ES-I3 (cell line): ENCODE results near the gene DPYSL3.

ENCODE experiments used
- H3K36me3 ChIP-seq: 2 replicates; pipeline ENCODE4 v1.6.1; 2013; ENCODE audit warnings: mild to moderate bottlenecking, low read length, control low read depth, moderate library complexity; ENCODE audit not compliant: insufficient read depth
- H3K4me1 ChIP-seq: 2 replicates; pipeline ENCODE4 v1.6.1; 2013; ENCODE audit warnings: mild to moderate bottlenecking, control low read depth, low read length; ENCODE audit not compliant: insufficient read depth
- H3K9ac ChIP-seq: 2 replicates; pipeline ENCODE4 v1.6.1; 2013; ENCODE audit warnings: low read depth, mild to moderate bottlenecking, low read length, moderate library complexity
- H3K9me3 ChIP-seq: 2 replicates; pipeline ENCODE4 v1.6.1; 2013; ENCODE audit warnings: mild to moderate bottlenecking, low read length, moderate library complexity; ENCODE audit not compliant: control insufficient read depth, insufficient read depth

DPYSL3 gene

GRCh38 chr5:147426640-147427327 lies 83.1 kb downstream of the DPYSL3 start:
- H3K36me3 ChIP-seq: peaks cover 8% of the 10 kb centered on the region; the same call in 1 of the 2 replicates
- H3K4me1 ChIP-seq: peaks cover 4% of the 10 kb centered on the region; the same call in 1 of the 2 replicates
- H3K9me3 ChIP-seq: no peaks in the 10 kb centered on the region
- no peak overlapping the region; the same call in 1 of the 2 replicates for H3K9ac ChIP-seq

GRCh38 chr5:147418613-147419012 lies 91.3 kb downstream of the DPYSL3 start:
- no peaks in the 10 kb centered on the region for H3K4me1 ChIP-seq

GRCh38 chr5:147417135-147417813 lies 92.6 kb downstream of the DPYSL3 start:
- Histone ChIP-seq H3K36me3 (peaks cover 54% of the 10 kb centered on the region), H3K4me1 (no peaks in the 10 kb centered on the region), H3K9ac (no peak overlapping the region), H3K9me3 (no peaks in the 10 kb centered on the region)

More at GRCh38 chr5:147418613-147419012, 91.3 kb downstream of the DPYSL3 start:
- Histone ChIP-seq H3K36me3 (peaks cover 46% of the 10 kb centered on the region), H3K9ac (no peak overlapping the region), H3K9me3 (no peaks in the 10 kb centered on the region)

- peaks cover 67% of the 10 kb centered on the region for H3K36me3 ChIP-seq
- no peaks in the 10 kb centered on the region for H3K9me3 ChIP-seq
- no peak overlapping the region for H3K9ac ChIP-seq
- H3K4me1 ChIP-seq: no peaks in the 10 kb centered on the region
Observed at GRCh38 chr5:147415651-147416050, 94.2 kb downstream of the DPYSL3 start.

GRCh38 chr5:147413266-147413665 lies 96.6 kb downstream of the DPYSL3 start:
- H3K36me3 ChIP-seq: peaks cover 79% of the 10 kb centered on the region
- no peak overlapping the region for H3K9ac ChIP-seq
- no peaks in the 10 kb centered on the region for H3K4me1 ChIP-seq
- no peaks in the 10 kb centered on the region for H3K9me3 ChIP-seq

GRCh38 chr5:147412561-147412960 lies 97.3 kb downstream of the DPYSL3 start:
- Histone ChIP-seq H3K4me1 (no peaks in the 10 kb centered on the region), H3K36me3 (peaks cover 81% of the 10 kb centered on the region), H3K9ac (no peak overlapping the region), H3K9me3 (no peaks in the 10 kb centered on the region)

GRCh38 chr5:147411359-147412319 lies 98.2 kb downstream of the DPYSL3 start:
- Histone ChIP-seq H3K36me3 (peaks cover 85% of the 10 kb centered on the region), H3K4me1 (no peaks in the 10 kb centered on the region), H3K9me3 (no peaks in the 10 kb centered on the region), H3K9ac (no peak overlapping the region)

GRCh38 chr5:147410496-147411358 lies 99.1 kb downstream of the DPYSL3 start:
- Histone ChIP-seq H3K4me1 (no peaks in the 10 kb centered on the region), H3K36me3 (peaks cover 88% of the 10 kb centered on the region), H3K9ac (no peak overlapping the region), H3K9me3 (no peaks in the 10 kb centered on the region)

- peaks cover 81% of the 10 kb centered on the region for H3K36me3 ChIP-seq
Observed at GRCh38 chr5:147408980-147409379, 100.9 kb downstream of the DPYSL3 start.

GRCh38 chr5:147407094-147407681 lies 102.7 kb downstream of the DPYSL3 start:
- Histone ChIP-seq H3K9me3 (no peaks in the 10 kb centered on the region), H3K9ac (no peak overlapping the region), H3K4me1 (no peaks in the 10 kb centered on the region), H3K36me3 (peaks cover 77% of the 10 kb centered on the region)

More at GRCh38 chr5:147408980-147409379, 100.9 kb downstream of the DPYSL3 start:
- Histone ChIP-seq H3K4me1 (no peaks in the 10 kb centered on the region), H3K9ac (no peak overlapping the region), H3K9me3 (no peaks in the 10 kb centered on the region)

GRCh38 chr5:147406636-147407035 lies 103.2 kb downstream of the DPYSL3 start:
- Histone ChIP-seq H3K9ac (no peak overlapping the region), H3K9me3 (no peaks in the 10 kb centered on the region), H3K36me3 (peaks cover 72% of the 10 kb centered on the region), H3K4me1 (no peaks in the 10 kb centered on the region)

GRCh38 chr5:147404706-147405105 lies 105.2 kb downstream of the DPYSL3 start:
- no peaks in the 10 kb centered on the region for H3K4me1 ChIP-seq
- H3K36me3 ChIP-seq: peaks cover 69% of the 10 kb centered on the region
- no peaks in the 10 kb centered on the region for H3K9me3 ChIP-seq
- no peak overlapping the region for H3K9ac ChIP-seq
